Neural cell (in vitro differentiated cells): ENCODE measurements around the gene HDAC4.

ENCODE experiments used
- EZH2 ChIP-seq: fragments of 200-600, 300-800 bp; shearing (Covaris generic), sonication (generic); IDR thresholded peaks from 2 replicates; pipeline ENCODE4 v1.6.1; 2014; ENCODE audit warnings: antibody characterized with exemption, low read length, borderline replicate concordance, mild to moderate bottlenecking; ENCODE audit not compliant: insufficient read depth, poor library complexity, severe bottlenecking
- REST ChIP-seq: IDR thresholded peaks from 2 replicates; pipeline ENCODE4 v1.6.1; 2012; ENCODE audit warnings: borderline replicate concordance
- TAF1 ChIP-seq: IDR thresholded peaks from 2 replicates; pipeline ENCODE4 v1.6.1; 2012; ENCODE audit warnings: low read depth

DNA sequence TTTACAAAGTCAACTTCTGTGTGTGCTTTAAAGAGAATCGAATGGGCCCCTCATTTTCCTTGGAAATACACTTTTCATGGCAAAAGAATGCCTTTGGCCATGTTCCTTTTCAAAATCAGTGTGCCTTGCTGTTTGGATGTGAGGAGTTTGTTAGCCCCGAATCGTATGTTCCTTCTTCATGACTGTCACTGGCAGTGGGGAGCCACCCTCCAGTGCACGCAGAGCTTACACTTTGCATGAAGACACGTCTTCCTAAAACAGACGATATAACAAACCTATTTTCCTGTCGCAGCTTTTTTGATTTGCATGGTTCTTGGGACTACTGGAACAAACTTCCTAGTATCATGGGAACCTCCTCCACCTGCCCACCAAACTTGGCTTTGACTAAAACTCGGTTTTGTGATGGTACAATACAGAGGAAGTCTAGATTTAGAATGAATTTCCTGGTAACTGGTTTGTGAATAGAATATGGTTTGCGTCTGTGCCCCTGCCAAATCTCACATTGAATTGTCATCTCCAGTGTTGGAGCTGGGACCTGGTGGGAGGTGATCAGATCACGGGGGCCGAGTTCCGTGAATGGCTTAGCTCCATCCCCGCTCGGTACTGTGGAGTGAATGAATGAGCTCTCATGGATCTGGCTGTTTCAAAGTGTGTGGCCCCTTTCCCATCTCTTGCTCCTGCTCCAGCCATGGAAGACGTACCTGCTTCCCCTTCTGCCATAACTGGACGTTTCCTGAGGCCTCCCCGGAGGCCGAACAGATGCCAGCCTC, 358.1 kb downstream of the HDAC4 start:
- TF ChIP-seq TAF1 (no peak), REST (no peak), EZH2 (no peak)
